Astrocyte of the spinal cord (primary cell): ENCODE measurements around the gene SLC25A28.

ENCODE experiments used
- DNase-seq: peaks from one replicate; pipeline ENCODE4 v3.0.0; 2011; ENCODE audit warnings: low read depth, low spot score
- H3K4me3 ChIP-seq: 2 replicates; pipeline ENCODE4 v1.5.1; 2011; ENCODE audit warnings: low read depth, mild to moderate bottlenecking, low read length, moderate library complexity
- in situ Hi-C: cut with HindIII; loops from 2 replicates; pipeline ENCODE4 v1.10.0; 2017; ENCODE audit warnings: low sequenced_read_pairs
- TF ChIP-seq, protein P1 (sequence below): IDR thresholded peaks from 2 replicates; pipeline ENCODE4 v1.5.1; 2012; ENCODE audit warnings: low read depth, mild to moderate bottlenecking, low read length, inconsistent platforms

The SLC25A28 gene

DNA sequence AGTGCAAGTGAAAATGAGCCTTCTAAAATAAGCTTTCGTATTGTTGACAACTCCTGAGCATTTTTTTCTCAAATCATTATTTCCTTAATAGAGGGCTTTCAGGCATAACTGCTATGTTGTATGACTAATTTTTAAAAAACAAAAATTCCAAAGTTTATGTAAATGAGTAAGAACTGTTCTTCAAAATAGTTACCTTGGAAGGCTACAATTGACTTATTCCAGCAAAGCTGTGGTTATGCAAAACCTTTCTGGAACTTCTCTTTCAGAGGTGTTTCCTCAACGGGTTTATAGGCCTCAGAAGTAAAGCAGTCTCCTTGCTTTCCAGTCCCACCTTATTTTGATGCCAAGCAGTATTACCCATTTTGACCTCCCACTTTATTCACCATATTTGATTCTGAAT, 2.5 kb downstream of the SLC25A28 start:
- DNase-seq: no peak
- in situ Hi-C loops: no loop called here
- no peak overlapping the region for H3K4me3 ChIP-seq
- TF ChIP-seq, protein P1, sequence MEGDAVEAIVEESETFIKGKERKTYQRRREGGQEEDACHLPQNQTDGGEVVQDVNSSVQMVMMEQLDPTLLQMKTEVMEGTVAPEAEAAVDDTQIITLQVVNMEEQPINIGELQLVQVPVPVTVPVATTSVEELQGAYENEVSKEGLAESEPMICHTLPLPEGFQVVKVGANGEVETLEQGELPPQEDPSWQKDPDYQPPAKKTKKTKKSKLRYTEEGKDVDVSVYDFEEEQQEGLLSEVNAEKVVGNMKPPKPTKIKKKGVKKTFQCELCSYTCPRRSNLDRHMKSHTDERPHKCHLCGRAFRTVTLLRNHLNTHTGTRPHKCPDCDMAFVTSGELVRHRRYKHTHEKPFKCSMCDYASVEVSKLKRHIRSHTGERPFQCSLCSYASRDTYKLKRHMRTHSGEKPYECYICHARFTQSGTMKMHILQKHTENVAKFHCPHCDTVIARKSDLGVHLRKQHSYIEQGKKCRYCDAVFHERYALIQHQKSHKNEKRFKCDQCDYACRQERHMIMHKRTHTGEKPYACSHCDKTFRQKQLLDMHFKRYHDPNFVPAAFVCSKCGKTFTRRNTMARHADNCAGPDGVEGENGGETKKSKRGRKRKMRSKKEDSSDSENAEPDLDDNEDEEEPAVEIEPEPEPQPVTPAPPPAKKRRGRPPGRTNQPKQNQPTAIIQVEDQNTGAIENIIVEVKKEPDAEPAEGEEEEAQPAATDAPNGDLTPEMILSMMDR: no peak

DNA sequence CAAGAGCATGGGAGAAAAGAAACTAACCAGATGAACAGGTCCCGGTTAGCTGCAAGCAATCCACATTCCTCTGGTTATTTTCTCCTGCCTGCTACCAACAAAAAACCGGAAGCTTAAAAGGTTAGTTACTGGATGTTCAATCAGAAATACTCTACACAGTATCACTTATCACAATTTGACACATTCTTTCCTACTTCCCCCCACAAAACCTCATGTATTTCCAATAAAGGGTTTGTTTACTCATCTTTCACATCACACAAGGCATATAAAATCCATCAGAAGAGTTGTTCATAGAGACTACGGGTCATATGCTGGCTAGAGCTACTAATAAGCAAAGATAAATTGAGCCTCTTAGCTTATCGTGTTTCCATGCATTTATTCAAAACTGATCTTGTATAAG, 4.8 kb downstream of the SLC25A28 start:
- TF ChIP-seq, protein P1: no peak
- DNase-seq: no peak
- H3K4me3 ChIP-seq: no peak overlapping the region
- in situ Hi-C loops: no loop called here

DNA sequence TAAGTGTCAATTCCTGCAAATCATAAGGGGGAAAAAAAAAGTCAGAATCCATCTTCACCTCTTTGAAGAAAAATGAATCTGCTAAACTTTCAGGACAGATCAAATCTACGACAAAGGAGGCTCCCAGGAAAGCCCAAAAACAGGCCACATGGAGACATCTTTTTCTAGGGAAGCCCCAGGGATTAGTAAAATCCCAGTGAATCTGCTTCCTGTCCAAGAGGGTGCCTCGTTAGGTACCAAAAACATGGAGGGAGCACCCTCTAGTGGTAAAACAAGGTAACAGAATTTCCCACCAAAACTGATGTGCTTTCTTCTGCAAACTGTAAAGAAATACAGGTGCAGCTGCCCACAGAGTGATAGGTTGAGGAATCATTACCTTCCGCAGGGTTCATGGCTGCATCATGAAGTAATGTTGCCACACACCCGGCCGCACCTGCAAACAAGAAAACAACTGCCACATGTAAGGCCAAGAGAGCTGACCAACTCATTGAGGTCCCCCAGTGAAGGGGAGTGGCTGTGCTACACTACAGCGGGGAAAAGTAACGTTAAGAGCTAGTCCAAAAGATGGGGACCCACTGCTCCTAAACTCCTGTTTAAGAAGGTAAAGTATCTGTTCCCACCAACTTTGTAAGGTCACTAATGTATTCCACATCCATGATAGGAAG, 7.9 kb downstream of the SLC25A28 start:
- in situ Hi-C loops: no loop called here
- TF ChIP-seq, protein P1: peak; percentile 68
- H3K4me3 ChIP-seq: no peak overlapping the region
- peak; percentile 56 for DNase-seq

DNA sequence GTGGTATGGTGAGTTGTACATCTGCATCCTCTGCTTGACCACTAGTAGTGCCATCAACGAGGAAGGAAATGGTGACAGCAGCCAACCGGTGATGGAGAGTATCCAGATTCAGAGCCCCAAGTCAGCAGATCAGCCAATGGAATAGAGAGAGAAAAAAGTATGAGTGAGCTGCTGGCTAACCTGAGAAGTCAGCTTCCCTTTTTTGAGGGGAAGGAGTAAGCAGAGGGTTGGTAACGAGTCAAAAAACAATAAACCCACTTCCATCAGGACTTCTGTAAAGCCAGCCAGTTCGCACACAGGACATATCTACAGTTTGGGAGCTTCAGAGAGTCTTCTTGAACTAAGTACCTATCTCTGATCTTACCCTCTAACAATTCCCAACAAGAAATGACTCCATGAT, 8.9 kb downstream of the SLC25A28 start:
- no peak for DNase-seq
- H3K4me3 ChIP-seq: no peak overlapping the region
- in situ Hi-C loops: no loop called here
- TF ChIP-seq, protein P1: no peak

DNA sequence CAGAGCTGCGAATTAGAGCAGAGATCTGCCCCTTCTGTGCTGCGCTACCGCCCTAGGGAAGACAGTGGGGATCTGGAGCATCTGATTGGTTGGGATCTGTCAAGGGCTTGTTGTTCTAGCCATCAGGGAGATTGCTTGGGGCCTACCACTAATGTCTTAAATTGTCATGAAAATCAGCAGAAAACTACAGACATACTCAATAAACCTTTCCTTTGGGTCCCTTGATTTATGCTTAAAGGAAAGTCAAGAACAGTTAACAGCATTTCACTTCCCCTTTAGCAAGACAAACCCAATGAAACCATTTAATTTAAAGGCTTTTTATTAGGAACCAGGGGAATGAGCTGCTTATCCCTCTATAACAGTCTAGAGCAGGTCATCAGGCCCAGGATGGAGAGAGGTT, 10.0 kb downstream of the SLC25A28 start:
- no peak overlapping the region for H3K4me3 ChIP-seq
- in situ Hi-C loops: no loop called here
- DNase-seq: no peak
- TF ChIP-seq, protein P1: no peak

DNA sequence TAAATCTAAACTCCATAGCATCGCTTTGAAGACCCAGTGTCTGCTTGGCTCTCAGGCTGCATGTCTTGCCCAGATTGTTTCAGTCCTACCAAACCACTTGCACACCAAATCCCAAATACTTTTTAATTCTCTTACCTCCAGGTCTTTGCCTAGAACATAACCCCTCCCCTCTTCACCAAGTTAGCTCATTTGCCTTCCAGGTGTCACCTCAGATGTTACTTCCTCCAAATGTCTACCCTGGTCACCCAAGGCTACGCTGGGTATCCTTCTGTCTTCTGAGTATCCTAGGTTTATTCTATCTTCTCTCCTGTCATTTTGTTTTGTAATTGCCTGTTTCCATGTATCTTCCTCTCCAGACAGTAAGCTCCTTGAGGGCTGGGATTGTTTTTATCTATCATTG, 11.1 kb downstream of the SLC25A28 start:
- in situ Hi-C loops: no loop called here
- H3K4me3 ChIP-seq: no peak overlapping the region
- TF ChIP-seq, protein P1: no peak
- DNase-seq: no peak
